ENCODE data around the gene NAIF1.
"Not testable (repeated sequence)": the region's sequence is repeated elsewhere in the genome, so short reads cannot be mapped to it uniquely, and the experiment has no call there.

DNA sequence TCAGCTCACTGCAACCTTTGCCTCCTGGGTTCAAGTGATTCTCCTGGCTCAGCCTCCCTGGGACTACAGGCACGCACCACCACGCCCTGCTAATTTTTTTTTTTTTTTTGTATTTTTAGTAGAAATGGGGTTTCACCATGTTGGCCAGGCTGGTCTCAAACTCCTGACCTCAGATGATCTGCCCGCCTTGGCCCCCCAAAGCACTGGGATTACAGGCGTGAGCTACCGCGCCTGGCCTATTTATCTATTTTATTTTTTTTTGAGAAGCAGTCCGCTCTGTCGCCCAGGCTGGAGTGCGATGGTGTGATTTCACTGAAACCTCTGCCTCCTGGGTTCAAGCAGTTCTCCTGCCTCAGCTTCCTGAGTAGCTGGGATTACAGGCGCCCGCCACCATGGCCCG is 4.4 kb upstream of the NAIF1 start:
- TF ChIP-seq, protein P1, sequence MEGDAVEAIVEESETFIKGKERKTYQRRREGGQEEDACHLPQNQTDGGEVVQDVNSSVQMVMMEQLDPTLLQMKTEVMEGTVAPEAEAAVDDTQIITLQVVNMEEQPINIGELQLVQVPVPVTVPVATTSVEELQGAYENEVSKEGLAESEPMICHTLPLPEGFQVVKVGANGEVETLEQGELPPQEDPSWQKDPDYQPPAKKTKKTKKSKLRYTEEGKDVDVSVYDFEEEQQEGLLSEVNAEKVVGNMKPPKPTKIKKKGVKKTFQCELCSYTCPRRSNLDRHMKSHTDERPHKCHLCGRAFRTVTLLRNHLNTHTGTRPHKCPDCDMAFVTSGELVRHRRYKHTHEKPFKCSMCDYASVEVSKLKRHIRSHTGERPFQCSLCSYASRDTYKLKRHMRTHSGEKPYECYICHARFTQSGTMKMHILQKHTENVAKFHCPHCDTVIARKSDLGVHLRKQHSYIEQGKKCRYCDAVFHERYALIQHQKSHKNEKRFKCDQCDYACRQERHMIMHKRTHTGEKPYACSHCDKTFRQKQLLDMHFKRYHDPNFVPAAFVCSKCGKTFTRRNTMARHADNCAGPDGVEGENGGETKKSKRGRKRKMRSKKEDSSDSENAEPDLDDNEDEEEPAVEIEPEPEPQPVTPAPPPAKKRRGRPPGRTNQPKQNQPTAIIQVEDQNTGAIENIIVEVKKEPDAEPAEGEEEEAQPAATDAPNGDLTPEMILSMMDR (IDR thresholded peaks at IDR 0.05; ENCODE audit: extremely low read depth in 1 of 2, insufficient read depth in 1 of 2, low read depth in 1 of 2, low read length in 2 of 2): not testable (repeated sequence)
- not testable (repeated sequence) for TF ChIP-seq POLR2AphosphoS5 (IDR thresholded peaks at IDR 0.05; ENCODE audit: insufficient read depth, low read depth, low read length); POLR2A (IDR thresholded peaks at IDR 0.05; ENCODE audit: low read depth, low read length); EZH2 (IDR thresholded peaks at IDR 0.05; ENCODE audit: borderline replicate concordance, low read depth, low read length, severe bottlenecking); JUN (IDR thresholded peaks at IDR 0.05; ENCODE audit: borderline replicate concordance, insufficient read depth, insufficient read length, low read depth); FOS (IDR thresholded peaks at IDR 0.05; ENCODE audit: borderline replicate concordance, insufficient read depth, low read length)
- TF ChIP-seq, protein P2, sequence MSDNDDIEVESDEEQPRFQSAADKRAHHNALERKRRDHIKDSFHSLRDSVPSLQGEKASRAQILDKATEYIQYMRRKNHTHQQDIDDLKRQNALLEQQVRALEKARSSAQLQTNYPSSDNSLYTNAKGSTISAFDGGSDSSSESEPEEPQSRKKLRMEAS (IDR thresholded peaks at IDR 0.05; ENCODE audit: insufficient read depth, insufficient read length): not testable (repeated sequence)

All from endothelial cell of umbilical vein (primary cell).